Stimulated activated CD4-positive, alpha-beta T cell treated with anti-CD3 and anti-CD28 coated beads, Interleukin-15, amount 100 ng/mL, for 48 hours (primary cell): ENCODE measurements around the gene PROZ.
"Not testable (repeated sequence)": the region's sequence is repeated elsewhere in the genome, so short reads cannot be mapped to it uniquely, and the experiment has no call there.

ENCODE experiments used
- DNase-seq, 2 donors: peaks; one replicate each; pipeline ENCODE4 v3.0.0-alpha.2; 2020; ENCODE audit warnings: low read depth in 2 of 2

Gene PROZ, protein sequence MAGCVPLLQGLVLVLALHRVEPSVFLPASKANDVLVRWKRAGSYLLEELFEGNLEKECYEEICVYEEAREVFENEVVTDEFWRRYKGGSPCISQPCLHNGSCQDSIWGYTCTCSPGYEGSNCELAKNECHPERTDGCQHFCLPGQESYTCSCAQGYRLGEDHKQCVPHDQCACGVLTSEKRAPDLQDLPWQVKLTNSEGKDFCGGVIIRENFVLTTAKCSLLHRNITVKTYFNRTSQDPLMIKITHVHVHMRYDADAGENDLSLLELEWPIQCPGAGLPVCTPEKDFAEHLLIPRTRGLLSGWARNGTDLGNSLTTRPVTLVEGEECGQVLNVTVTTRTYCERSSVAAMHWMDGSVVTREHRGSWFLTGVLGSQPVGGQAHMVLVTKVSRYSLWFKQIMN

GRCh38 chr13:113157929-113158747, at the start of gene PROZ:
PROZ (plus strand) TSS chr13:113158648; CDS start chr13:113158661, 13 bp downstream.
- DNase-seq, result no peak

DNA sequence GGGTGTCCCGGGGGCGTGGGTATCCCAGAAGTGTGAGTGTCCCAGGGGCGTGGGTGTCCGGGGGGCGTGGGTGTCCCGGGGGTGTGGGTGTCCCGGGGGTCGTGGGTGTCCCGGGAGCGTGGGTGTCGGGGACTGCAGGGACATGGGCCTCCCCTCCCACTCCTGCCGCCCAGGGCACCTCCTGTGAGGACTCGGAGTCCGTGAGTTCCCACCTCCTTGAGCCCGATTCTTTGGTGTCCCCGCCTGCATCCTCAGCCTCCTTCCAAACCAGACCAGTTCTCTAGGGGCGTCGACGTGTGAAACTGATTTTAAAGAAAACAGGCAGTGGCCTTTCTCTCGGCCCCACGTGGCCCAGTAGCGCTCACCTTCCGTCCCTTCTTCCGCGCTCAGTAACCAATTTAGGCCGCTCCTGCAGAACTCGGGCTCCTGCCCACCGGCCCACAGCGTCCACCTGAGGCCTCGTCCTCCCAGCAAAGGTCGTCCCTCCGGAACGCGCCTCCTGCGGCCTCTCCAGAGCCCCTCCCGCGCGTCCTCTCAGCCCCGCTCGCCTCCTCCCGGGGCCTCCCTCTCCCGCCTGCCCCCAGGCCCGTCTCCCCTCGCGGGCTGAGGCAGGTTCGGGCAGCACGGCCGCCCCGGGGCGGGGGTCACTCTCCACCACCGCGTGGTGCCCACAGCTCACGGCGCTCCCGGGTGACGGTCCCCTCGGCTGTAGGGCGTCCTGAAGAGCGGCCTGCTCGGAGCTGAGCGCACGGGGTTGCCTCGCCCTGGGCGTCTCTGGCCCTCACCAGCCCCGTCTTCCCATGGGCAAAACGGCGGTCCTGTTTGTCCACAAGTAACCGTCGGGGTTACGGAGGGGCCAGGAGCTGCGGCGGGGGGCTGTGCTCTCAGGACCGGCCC, 49.0 kb upstream of the PROZ start:
- DNase-seq, result no peak

DNA sequence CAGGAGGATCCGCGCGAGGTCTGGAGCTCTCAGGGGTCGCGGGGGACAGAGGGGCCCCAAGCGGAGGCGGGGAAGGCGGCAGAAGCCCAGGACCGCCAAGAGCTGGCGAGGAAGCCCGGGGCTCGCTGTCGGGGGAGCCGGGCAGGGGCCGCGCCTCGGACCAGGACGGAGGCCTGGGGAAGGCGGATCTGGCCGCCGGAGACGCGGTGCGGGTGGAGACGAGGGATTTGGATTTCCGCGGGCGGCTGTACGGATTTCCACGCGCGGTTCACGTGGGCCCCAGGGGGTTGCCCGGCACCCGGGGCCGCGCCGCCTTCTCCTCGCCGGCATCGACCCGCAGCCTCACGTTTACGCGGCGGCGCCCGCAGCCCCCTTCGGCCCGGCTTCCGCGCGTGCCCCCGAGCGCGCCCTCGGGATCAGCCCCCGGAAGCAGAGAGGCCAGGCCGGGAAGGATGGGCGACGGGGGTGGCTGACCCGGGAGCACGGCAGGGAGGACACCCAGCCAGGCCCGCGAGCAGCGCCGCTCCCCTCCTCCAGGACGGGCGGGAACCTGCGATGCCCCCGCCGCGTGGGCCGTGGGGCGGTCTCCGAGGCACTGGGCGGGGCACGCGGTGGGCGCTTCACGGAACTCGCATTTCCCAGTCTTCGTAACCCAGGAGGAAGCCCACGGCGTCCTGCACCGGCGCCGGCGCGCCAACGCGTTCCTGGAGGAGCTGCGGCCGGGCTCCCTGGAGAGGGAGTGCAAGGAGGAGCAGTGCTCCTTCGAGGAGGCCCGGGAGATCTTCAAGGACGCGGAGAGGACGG, 48.2 kb upstream of the PROZ start:
- DNase-seq, result no peak

- no peak for DNase-seq
These were observed 47.6 kb upstream of the PROZ start for GRCh38 chr13:113110852-113111315.

DNA sequence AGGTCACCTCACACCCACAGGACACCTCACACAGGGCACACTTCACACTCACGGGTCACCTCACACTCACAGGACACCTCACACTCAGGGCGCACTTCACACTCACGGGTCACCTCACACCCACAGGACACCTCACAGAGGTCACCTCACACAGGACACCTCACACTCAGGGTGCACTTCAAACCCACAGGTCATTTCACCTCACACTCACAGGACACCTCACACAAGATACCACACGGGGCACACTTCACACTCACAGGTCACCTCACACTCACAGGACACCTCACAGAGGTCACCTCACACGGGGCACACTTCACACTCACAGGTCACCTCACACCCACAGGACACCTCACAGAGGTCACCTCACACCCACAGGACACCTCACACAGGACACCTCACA, 46.6 kb upstream of the PROZ start:
- DNase-seq, result not testable (repeated sequence)

- DNase-seq, result not testable (repeated sequence)
These were observed 46.0 kb upstream of the PROZ start for GRCh38 chr13:113112475-113112874.

DNA sequence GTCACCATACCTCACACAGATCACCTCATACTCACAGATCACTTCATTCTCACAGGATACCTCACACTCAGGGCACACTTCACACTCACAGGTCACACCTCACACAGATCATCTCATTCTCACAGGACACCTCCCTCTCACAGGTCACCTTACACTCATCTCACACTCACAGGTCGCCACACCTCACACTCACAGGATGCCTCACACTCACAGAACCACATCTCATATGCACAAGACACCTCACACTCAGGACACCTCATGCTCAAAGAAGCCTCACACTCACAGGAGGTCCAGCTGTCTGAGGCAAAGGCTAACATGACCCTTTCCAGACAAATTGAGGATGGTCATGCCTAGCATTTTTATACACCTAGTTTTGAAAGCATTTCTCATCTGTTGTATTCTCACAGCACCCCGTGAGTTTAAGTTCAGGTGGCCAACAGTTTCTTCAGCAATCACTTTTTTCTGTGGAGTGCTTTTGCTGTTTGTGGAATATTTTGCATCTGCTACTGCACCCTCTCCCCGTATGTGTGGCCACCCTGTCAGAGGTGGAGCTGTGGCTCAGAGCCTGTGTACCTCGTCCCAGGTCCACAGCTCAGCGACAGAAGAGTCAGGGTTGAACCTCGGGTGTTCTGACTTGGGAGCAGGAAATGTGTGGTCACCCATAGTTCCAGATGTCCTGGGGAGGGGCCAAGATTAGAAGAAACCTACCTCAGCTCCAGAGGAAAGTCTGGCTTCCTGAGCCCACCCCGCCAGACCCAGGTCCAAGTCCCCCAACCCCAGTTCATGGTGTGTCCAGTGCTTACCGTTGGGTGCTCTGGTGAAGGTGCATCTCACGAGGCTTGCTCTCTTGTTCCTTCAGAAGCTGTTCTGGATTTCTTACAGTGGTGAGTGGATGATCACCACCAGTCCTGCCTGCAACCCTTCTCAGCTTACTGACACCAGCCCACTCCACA, 45.3 kb upstream of the PROZ start:
- DNase-seq, result no peak

DNA sequence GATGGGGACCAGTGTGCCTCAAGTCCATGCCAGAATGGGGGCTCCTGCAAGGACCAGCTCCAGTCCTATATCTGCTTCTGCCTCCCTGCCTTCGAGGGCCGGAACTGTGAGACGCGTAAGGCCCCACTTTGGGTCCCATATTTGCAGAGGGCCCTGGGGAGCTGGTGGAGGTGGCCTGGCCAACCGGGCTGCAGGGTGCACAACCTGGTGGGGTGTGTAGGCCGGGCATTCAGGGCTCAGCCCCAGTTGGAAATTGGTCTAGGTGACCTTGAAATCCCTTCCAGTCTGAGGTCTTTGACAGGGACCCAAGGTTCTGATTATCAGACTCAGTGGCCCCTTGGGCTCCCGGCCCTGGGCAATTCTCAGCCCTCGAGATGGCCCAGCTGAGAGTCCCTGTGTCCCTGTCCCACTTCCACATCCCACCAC, 44.6 kb upstream of the PROZ start:
- no peak for DNase-seq

GRCh38 chr13:113114511-113115362, 43.7 kb upstream of the PROZ start:
- DNase-seq, result no peak

GRCh38 chr13:113115363-113116205, 42.9 kb upstream of the PROZ start:
- no peak for DNase-seq

DNA sequence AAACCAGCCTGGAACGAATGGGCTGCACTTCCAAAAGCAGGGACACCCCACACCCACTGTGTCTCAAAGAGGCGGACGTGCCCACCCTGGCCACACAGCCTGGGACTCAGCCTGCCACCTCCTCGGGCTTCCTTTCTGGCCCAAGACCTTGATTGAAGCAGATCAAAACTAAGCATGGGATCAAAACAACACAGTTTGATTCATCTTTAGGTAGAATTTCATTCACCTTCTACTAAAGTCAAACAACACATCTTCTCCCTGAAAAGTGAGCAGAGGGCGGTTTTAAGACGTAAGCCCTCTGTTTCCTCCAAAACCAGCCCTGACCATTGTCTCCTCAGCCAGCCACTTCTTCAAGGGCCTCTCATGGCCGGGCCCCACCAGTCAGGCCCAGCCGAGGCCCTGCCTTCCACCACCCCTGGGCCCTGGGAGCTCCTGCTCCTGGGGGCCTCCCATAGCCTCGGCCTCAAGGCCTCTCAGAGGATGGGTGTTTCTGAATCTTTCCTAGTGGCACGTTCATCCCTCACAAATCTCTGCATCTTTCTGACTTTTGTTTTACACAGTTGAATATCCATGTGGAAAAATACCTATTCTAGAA, 42.1 kb upstream of the PROZ start:
- no peak for DNase-seq

DNA sequence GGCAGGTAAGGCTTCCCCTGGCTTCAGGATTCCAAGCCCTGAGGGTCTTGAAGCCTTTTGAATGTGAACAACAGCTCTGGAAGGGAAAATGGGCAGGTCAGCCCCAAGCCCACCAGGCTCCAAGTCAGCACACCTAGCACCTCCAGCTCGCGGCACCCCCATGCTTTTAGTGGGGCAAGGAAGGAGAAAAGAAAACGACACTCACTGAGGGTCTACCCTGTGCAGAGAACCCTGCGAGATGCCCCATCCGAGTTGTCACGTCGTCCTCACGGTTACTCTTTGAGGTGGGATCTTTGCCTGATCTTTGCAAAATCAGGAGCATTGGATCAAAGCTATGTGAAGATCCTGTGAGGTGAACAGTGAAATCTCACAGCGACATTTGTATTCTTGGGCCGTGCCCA, 41.6 kb upstream of the PROZ start:
- no peak for DNase-seq

GRCh38 chr13:113117335-113117872, 41.0 kb upstream of the PROZ start:
- no peak for DNase-seq

DNA sequence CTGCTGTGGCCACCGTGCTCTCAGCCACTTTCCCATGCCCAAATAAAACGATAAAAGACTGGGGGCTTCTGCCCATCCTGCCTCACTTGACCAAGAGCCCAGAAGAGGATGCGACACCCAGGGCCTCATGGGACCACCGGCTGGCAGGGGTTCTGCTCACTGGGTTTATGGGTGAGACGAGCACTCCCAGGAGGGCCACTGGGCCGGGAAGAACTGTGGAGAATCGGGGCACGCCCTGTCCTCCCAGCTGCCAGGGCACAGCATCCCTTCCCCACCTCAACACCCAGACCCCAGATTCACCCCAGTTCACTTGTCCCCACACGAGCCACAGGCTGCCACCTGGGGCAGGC, 40.6 kb upstream of the PROZ start:
- no peak for DNase-seq

DNA sequence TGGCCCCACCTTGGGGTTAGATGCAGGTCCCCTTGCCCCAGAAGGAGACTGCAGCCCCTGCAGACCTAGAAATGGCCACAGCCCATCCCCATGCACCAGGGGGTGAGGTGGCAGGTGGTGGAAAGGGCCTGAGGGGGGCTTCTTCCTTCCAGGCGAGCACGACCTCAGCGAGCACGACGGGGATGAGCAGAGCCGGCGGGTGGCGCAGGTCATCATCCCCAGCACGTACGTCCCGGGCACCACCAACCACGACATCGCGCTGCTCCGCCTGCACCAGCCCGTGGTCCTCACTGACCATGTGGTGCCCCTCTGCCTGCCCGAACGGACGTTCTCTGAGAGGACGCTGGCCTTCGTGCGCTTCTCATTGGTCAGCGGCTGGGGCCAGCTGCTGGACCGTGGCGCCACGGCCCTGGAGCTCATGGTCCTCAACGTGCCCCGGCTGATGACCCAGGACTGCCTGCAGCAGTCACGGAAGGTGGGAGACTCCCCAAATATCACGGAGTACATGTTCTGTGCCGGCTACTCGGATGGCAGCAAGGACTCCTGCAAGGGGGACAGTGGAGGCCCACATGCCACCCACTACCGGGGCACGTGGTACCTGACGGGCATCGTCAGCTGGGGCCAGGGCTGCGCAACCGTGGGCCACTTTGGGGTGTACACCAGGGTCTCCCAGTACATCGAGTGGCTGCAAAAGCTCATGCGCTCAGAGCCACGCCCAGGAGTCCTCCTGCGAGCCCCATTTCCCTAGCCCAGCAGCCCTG, 40.0 kb upstream of the PROZ start:
- DNase-seq, result no peak

DNA sequence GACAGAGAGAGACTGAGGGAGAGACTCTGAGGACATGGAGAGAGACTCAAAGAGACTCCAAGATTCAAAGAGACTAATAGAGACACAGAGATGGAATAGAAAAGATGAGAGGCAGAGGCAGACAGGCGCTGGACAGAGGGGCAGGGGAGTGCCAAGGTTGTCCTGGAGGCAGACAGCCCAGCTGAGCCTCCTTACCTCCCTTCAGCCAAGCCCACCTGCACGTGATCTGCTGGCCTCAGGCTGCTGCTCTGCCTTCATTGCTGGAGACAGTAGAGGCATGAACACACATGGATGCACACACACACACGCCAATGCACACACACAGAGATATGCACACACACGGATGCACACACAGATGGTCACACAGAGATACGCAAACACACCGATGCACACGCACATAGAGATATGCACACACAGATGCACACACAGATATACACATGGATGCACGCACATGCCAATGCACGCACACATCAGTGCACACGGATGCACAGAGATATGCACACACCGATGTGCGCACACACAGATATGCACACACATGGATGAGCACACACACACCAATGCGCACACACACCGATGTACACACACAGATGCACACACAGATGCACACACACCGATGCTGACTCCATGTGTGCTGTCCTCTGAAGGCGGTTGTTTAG, 39.2 kb upstream of the PROZ start:
- DNase-seq, result no peak
